ENCODE results near the gene APCDD1L.

APCDD1L gene

DNA sequence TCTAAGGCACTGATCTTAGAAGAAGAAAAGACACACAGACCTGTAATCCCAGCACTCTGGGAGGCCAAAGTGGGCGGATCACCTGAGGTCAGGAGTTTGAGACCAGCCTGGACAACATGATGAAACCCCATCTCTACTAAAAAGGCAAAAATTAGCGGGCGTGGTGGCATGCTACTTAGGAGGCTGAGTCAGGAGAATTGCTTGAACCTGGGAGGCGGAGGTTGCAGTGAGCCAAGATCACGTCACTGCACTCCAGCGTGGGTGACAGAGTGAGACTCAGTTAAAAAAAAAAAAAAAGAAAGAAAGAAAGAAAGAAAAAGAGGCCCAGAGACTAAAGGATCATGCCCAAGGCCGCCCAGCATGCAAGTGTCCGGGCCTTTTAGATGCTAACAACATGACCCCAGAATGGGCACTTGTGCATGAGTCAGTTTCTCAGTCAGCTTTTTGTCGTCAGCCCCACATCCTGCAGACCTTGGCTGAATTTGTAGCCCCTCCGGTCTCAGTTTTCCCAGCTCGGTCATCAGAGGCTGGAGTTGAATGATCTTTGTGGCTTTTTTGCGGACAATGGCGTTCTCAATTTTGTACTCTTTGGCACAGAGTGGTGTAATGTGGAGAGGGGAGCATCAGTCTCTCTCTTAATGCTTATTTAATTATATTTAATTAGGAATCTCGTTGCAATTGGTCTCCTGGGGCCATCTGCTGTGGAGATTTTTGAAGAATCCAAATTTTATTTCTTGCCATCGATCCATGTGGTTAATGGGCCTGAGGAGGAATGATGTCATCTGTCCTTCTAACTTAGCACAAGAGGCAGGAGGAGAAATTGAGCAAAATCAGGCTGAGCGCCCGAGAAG, 30.6 kb upstream of the APCDD1L start:
- no peak for DNase-seq (ENCODE audit: low read depth in 3 of 3)

DNA sequence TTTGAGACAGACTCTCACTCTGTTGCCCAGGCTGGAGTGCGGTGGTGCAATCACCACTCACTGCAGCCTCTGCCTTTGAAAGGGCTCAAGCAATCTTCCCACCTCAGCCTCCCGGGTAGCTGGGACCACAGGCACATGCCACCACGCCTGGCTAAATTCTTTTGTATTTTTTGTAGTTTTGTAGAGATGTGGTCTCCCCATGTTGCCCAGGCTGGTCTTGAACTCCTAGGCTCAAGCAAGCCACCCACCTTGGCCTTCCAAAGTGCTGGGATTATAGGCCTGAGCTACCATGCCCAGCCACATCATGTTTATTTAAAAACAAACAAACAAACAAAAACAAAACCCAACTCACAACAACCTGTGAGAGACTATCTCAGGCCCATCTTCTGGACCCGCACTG, 29.7 kb upstream of the APCDD1L start:
- no peak for DNase-seq (ENCODE audit: low read depth in 3 of 3)

DNA sequence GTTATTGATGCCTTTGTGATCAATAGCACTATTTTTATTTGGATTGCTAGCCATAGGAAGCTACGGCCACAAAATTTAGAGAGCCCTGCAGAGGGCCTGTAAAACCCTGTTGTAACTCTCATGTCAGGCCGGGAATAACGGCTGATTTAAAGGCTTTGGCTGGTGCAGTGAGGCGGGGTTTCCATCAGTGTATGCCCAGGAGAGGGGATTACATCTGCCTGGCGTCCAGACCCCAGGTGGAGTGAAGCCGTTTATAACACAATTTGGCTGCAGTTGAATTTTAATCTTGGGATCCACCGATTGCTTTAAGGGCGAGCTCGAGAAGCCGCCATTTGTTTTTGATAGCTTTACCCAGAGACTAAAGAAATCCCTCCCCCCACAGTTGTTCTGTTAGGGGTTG, 29.1 kb upstream of the APCDD1L start:
- DNase-seq (ENCODE audit: low read depth in 3 of 3): no peak

DNA sequence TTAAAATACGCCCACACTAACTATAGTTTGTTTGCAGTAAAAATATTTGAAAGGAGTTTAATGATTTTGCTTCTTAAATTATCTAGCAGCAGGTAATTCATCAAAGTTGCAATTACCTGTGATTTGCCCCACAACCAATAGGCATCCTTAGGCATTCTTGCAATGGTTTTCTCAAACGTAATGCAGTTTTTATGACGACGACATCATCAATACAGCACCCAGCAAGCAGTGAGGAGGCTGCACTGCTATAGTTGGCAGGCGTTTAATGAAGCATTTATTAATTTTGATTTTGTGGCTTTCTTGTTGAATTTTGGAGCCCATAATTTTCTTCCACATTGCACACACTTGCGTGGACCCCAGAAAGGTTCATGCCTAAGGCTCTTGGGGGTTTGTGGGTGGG, 28.1 kb upstream of the APCDD1L start:
- DNase-seq (ENCODE audit: low read depth in 3 of 3): no peak

DNA sequence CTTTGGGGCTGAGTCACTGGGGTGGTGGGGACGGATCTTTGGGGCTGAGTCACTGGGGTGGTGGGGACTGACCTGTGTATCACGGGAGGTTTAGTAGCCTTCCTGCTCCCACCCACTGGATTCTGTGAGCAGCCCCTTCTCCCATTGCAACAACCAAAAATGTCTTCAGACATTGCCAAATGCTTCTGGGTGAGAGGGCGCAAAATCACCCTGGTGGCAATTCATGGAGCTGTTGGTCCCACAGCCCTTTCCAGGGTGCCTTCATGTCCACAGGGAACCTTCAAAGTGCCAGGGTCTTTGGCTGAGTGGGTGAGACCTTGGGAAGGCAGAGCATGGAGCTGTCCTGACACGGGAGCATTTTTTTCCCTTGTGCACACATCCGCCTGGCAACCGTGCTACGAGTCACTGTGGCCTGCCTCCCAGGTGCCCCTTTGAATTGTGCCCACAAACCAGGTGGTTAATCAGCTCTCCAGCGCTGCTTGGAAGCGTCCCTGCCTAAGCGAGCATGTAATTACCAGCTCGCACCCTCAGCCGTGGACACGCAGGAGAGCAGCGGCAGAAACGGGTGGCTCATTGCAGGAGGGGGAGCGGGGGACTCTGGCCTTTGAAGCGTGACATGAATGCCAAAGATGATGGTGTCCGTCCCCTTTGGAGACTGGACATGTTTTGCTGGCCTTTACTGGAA, 27.4 kb upstream of the APCDD1L start:
- DNase-seq (ENCODE audit: low read depth in 3 of 3): no peak

DNA sequence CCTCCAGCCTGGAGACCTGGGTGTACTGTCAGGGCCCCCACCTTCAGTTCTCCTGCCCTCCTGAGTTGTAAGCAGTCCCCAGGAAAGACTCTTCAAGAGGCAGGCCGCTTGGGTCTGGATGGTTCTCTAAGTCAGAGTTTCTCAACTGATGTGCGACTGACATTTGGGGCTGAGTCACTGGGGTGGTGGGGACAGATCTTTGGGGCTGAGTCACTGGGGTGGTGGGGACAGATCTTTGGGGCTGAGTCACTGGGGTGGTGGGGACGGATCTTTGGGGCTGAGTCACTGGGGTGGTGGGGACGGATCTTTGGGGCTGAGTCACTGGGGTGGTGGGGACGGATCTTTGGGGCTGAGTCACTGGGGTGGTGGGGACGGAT, 26.8 kb upstream of the APCDD1L start:
- DNase-seq (ENCODE audit: low read depth in 3 of 3): peak in 2 of 3 experiments; percentile 2 to 32

DNA sequence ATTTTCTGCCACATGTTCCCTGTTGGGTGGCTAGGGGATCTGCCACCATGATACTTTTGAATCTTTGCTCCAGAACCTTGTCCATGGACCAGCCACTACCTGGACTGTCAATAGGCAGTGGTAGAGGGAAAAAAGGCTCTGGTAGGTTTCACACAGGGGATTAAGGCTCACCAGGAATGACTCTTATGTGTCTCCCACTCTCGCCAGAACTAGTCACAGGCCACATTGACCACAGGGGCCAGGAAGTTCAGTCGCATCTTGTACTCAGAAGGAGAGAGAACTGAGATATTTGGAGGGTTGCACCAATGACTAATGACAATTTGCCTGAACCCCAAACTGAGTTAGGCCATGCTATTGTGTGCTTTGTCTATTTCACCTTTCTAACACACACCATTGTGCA, 23.6 kb upstream of the APCDD1L start:
- DNase-seq (ENCODE audit: low read depth in 3 of 3): no peak

DNA sequence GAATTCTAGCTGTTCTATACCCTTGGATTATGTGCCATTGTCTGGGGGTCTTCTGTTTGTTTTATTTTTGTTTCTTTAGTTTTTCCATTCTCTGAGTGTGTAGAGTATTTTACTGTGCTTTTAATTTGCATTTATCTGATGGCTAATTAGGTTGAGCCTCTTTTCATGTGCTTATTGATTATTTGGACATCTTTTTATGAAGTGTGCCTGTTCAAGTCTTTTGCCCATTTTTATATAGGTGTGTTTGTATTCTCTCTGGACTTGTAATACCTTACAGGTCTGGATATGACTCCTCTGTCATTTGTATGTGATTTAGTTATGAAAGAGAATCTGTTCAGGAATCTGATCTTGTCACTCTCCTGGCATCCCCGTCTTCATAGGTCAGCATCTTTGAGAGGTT, 22.6 kb upstream of the APCDD1L start:
- no peak for DNase-seq (ENCODE audit: low read depth in 3 of 3)

DNA sequence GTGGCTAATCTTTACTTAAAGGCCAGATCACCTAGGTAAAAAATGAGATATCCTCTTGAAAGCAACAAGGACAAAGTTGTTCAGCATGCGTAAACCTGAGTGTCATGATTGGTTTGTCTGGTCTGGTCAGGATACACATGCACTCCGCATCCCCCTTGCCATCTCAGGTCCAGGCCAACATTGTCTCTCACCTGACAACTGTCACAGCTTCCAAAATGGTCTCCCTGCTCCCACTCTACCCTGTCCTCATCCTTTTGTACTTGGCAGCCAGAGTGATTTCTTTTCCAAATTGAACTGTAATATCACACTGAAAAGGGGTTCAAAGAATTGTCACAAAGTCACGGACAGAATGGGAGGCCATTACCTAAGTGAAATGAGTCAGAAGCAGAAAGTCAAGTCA, 21.1 kb upstream of the APCDD1L start:
- no peak for DNase-seq (ENCODE audit: low read depth in 3 of 3)

DNA sequence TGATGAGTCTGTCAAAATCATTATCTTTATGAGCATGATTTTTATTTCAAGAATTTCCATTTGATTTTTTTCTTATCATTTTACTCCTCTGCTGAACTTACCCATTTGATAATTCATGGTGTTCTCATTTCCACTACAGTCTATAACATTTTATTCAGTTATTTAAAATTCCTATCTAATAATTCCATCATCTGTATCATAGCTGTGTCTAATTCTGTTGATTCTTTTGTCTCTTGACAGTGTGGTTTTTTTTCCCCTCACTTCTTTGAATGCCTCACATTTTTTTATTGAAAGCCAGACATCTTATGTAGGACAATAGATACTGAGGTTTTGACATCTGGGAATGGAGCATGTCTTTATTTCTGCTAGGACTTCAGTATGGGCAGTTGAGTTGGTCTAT, 16.5 kb upstream of the APCDD1L start:
- DNase-seq (ENCODE audit: low read depth in 3 of 3): no peak

DNA sequence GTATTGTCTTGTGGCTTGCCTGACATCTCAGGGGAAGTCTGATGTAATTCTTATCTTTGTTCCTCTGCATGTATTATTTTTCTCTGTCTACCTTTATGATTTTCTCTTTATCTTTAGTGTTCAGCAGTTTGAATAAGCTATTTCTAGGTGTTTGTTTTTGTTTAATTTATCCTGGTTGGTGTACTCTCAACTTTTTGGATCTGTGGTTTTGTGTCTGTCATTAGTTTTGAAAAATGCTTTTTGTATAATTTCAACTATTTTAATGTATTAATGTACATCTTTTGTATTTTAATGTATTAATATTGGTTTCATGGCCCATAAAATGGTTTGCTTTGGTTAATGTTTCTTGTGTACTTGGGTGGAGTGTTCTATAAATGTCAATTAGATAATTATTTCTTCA, 15.9 kb upstream of the APCDD1L start:
- no peak for DNase-seq (ENCODE audit: low read depth in 3 of 3)

DNA sequence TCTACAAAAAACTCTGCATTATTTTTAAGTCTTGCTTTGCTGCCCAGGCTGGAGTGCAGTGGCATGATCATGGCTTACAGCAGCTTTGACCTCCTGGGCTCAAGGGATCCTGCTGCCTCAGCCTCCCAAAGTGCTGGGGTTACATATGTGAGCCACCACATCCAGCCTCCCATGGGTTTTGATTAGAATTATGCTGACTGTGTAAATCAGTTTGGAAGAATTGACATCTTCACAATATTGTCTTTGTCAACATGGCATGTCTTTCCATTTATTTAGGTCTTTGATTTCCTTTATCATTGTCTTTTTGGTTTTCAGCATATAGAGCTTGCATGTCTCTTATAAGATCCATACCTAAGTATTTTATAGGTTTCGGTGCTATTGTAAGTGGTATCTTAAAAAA, 13.2 kb upstream of the APCDD1L start:
- no peak for DNase-seq (ENCODE audit: low read depth in 3 of 3)

DNA sequence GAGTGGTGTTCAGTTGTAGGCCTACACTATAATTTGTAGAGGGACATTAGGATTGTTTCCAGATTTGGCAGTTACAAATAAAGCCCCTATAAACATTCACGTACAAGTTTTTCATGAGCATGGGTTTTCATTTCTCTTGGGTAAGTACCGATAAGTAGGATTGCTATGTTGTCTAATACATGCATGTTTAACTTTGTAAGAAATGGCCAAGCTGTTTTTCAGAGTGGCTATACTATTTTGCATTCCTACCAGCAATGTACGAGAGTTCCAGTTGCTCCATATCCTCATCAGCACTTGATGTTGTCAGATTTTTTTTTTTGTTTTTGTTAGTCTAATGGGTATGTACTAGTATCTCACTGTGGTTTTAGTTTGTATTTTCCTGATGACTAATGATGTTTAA, 11.2 kb upstream of the APCDD1L start:
- no peak for DNase-seq (ENCODE audit: low read depth in 3 of 3)

DNA sequence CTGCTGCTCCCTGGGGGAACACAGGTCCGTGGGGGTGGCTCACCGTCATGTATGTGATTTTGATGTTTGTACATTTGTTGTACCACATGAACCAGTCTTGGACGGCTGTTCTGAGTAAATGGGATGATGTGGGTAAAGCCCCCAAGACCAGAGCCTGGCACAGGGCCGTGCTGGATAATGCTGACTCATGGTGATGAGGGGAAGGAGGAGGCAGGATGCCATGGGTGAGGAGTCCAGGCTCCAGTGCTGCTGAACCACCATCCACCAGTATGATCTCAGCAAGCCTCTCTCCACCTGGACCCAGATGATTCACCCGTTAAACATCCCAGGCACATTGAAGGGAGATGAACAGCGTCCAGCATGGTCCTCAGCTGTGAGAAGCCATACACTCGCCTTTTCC, 9.6 kb upstream of the APCDD1L start:
- no peak for DNase-seq (ENCODE audit: low read depth in 3 of 3)

DNA sequence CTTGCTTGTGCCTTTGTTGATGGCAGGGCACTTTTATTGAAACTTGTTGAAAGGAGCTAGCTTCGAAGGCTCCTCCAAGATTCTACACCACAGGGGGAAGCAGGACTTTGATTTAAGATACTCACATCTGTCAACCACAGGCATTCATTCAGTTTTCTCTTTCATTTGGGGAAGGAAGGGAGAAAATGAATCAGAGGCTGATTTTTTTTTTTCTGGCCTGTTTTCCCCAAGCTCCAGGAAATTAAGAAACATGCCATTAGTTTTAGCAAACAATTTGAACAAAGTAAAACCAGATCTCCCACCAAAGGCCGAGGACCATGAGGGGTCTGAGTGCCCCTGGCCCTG, 8.7 kb upstream of the APCDD1L start:
- no peak for DNase-seq (ENCODE audit: low read depth in 3 of 3)

DNA sequence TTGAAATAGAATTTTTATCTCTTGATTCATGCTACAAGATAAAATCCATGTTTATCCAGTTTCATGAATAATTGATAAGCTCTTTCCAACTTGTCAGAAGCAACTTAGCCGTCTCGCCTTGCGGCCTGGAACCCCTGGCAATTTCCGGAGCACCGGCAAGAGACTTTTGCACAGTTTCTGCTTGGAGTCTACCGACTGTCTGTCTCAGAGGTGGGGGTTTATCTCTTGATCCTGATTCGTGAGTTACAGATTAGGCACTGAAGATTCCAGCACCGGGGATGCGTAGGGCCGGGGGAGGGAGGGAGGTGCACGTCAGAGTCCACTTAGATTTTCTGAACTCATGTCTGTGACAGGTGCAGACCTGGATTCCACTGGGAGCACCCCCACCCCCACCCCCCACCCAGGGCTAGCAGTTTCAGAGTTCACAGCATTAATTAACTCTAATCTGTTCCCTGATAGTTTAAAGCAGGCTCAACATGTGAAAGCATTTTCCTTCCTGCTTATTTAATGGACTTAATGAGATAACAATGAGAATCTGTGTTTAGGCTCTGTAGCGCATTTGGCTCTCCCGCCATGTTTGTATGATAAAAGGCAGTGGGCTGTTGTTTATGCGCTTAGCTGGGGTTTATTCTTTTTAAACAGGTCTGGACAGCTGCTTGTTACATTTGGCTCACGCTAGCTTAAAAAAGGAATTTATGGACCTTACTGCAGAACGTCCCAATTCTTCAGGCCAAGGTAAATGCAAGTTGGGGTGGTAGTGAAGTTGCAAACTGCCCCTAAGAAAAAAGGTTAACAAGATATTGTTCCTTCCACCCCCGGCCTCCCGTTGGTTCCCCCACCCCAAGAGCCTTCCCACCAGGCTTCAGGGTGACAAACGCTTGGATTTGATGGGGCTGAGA, 8.1 kb upstream of the APCDD1L start:
- DNase-seq (ENCODE audit: low read depth in 3 of 3): no peak

DNA sequence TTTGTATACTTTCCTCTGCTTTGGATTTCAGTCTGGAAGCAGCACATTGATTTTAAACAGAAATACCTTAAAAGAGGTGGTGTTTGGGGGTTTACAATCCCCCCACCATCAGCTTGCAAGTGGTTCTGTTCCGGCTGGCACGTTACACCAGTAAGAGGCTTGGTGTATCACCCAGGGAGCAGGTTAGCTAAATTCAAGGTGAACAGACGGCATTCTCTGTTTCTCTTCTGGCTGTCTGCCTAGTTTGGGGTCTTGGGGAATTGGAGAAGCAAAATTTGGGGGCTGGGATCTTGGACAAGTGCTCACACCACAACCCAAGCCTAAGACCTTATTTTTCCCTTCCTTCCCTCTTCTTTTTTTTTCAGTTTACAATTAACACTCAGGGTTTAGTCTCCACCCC, 7.5 kb upstream of the APCDD1L start:
- DNase-seq (ENCODE audit: low read depth in 3 of 3): no peak

DNA sequence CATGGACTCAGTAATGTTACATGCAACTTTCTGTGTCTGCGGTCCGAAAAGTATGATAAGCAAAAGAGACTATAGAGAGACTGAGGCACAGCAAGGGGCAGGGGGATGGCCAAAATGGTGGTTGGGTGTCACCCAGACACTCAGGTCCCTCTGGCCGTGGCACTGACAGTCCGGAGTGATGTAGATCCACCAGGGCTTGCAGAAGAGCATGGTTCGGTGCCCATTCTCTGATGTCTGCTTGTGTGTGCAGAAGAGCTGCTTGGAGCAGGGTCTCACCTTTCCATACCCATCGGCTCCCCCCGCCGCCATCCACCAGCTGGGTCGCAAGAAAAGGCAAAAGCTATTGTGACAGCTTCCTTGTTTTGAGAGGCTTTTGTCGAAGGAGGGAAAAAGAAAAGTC, 6.6 kb upstream of the APCDD1L start:
- no peak for DNase-seq (ENCODE audit: low read depth in 3 of 3)

DNA sequence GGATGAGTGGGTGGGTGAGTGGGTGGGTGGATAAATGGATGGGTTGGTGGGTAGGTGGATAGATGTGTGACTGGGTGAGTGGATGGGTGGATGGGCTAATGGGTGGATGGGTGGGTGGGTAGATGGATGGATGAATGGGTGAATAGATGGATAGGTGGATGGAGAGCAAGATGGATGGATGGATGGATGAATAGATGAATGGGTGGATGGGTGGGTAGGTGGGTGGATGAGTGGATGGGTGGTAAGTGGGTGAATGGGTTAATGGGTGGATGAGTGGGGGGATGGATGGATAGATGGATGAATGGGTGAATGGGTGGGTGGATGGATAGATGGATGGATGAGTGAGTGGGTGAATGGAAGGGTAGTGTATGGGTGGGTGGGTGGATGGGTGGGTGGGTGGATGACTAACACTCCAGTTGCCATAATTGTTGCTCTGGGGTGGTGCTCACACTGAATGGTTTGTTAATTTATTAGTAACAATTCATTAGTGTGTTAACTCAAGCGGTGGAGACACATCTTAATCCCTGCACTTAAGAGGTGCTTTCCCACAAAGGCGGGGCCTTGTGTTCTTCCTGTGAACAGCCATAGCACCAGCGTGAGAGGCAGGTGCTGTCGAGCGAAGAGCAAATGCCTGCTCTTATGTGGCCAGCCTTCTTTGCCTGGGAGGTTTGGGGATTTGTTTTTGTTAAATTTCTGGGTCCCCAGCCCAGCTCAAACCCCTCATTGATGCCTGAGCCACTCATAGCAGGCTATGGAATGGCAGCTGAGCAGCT, 4.9 kb upstream of the APCDD1L start:
- DNase-seq (ENCODE audit: low read depth in 3 of 3): no peak

DNA sequence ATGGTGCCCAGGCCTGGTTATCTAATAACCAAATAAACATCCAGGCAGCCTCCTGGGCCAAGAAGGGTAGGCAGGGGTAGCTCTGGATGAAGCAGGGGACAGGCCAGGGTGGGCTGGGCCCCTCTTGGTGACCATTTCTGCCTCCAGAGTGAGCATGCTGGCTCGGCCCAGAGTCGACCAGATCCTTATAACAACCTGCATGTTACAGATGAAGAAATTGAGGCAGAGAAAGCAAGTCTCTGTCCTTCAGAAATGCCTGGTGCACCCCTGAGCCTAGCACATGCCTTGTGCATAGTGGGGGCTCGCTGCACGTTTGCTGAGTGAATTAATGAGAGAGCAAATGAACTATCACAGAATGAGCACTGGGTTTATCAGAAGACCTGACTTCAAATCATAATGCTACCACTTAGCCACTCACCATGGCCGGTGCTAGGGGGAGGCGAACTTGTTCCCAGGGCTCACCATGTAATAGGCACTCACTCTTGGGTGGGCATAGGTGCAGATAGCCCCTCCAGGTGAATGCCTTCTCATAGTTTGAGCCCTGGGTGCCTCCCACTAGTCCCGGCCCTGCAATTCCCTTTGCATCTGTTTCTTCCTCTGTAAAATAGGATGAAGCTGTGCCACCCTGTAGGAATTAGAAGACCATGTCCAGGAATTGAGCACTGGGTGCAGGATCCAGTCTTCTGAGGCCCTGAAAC, 3.8 kb upstream of the APCDD1L start:
- DNase-seq (ENCODE audit: low read depth in 3 of 3): no peak

DNA sequence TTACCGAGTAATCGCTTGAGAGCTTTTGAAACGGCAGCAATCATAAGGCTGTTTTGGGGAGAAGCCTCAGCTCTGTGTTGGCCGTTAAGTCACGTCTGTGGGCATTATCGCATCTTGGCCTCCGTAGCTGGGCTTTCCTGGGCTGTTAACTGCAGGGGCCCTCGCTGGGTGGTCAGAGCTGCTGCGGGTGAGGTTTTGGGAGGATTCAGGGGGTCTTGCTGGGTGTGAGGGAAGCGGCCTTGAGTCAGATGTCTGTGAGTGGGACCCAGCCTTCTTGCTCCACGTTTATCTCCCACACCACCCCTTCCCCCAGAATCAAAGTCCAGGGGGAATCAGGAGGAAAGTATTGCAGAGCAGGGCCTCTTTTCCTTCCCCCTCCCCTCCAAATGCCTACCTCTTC, 3.2 kb upstream of the APCDD1L start:
- no peak for DNase-seq (ENCODE audit: low read depth in 3 of 3)
